HEK293 (cell line): Measurements from ENCODE around the gene SPOCK3.

Experiments
- CTCF ChIA-PET: fragments of 350-600 bp; formaldehyde crosslinking; extraction: SDS; loops from one replicate; lab custom pipeline; 2021; ENCODE audit warnings: antibody characterized with exemption; lab: Yijun Ruan, JAX
- POLR2A ChIA-PET: fragments of 300-600 bp; formaldehyde crosslinking; extraction: SDS; loops from one replicate; lab custom pipeline; 2020; ENCODE audit warnings: antibody characterized with exemption, inconsistent platforms; lab: Yijun Ruan, JAX
- H3K27ac ChIP-seq: fragments of 200-500 bp; sonication (Bioruptor generic); 2 replicates; pipeline ENCODE4 v1.5.1; 2014; ENCODE audit warnings: low read depth, low read length, control low read depth, inconsistent platforms; ENCODE audit errors: extremely low read depth
- H3K36me3 ChIP-seq, 2 experiments: fragments of 200-500 bp in 1 of 2; sonication (Bioruptor generic) in 1 of 2; 1 replicate in 1 of 2; 2 replicates in 1 of 2; pipeline ENCODE4 v1.5.1; 2014 to 2017; ENCODE audit warnings: inconsistent platforms in 2 of 2, low read length in 2 of 2; ENCODE audit not compliant: control insufficient read depth in 2 of 2, insufficient read depth in 1 of 2
- H3K4me1 ChIP-seq: fragments of 200-500 bp; sonication (Bioruptor generic); 2 replicates; pipeline ENCODE4 v1.5.1; 2014; ENCODE audit warnings: mild to moderate bottlenecking, low read length, inconsistent platforms; ENCODE audit not compliant: control insufficient read depth, insufficient read depth
- H3K4me3 ChIP-seq: 2 replicates; pipeline ENCODE4 v1.5.1; 2011; ENCODE audit warnings: low read depth, mild to moderate bottlenecking, control low read depth, low read length, moderate library complexity
- H3K9me3 ChIP-seq: fragments of 200-500 bp; sonication (Bioruptor generic); 2 replicates; pipeline ENCODE4 v1.5.1; 2014; ENCODE audit warnings: low read depth, low read length, inconsistent platforms; ENCODE audit not compliant: control insufficient read depth, insufficient read depth
- FEZF1 ChIP-seq: fragments of 450-650 bp; formaldehyde crosslinking; IDR thresholded peaks from 2 replicates; pipeline ENCODE4 v1.5.1; 2016; ENCODE audit warnings: missing biosample characterization, missing genetic modification characterization
- KLF7 ChIP-seq: fragments of 450-650 bp; formaldehyde crosslinking; IDR thresholded peaks from 2 replicates; pipeline ENCODE4 v1.5.1; 2016; ENCODE audit warnings: missing biosample characterization, missing genetic modification characterization, borderline replicate concordance
- SALL2 ChIP-seq: fragments of 450-650 bp; formaldehyde crosslinking; IDR thresholded peaks from 2 replicates; pipeline ENCODE4 v1.5.0; 2017; ENCODE audit warnings: missing biosample characterization, mild to moderate bottlenecking, missing genetic modification characterization, borderline replicate concordance
- ZBTB11 ChIP-seq: fragments of 450-650 bp; formaldehyde crosslinking; conservative IDR thresholded peaks from 2 replicates; pipeline ENCODE4 v1.5.1; 2016; ENCODE audit warnings: low read depth, missing biosample characterization, missing genetic modification characterization
- ZBTB49 ChIP-seq: fragments of 450-650 bp; formaldehyde crosslinking; IDR thresholded peaks from 2 replicates; pipeline ENCODE4 v1.5.1; 2016; ENCODE audit warnings: missing biosample characterization, missing genetic modification characterization, low read depth
- ZIC2 ChIP-seq: fragments of 450-650 bp; formaldehyde crosslinking; IDR thresholded peaks from 2 replicates; pipeline ENCODE4 v1.5.1; 2016; ENCODE audit warnings: missing biosample characterization, missing genetic modification characterization
- ZNF169 ChIP-seq: fragments of 450-650 bp; formaldehyde crosslinking; IDR thresholded peaks from 2 replicates; pipeline ENCODE4 v1.5.1; 2016; ENCODE audit warnings: missing biosample characterization, missing genetic modification characterization
- ZNF18 ChIP-seq: fragments of 450-650 bp; formaldehyde crosslinking; IDR thresholded peaks from 2 replicates; pipeline ENCODE4 v1.5.1; 2016; ENCODE audit warnings: missing biosample characterization, missing genetic modification characterization
- ZNF184 ChIP-seq: fragments of 450-650 bp; IDR thresholded peaks from 2 replicates; pipeline ENCODE4 v1.5.1; 2018; ENCODE audit warnings: missing biosample characterization, mild to moderate bottlenecking, missing genetic modification characterization
- ZNF19 ChIP-seq: fragments of 450-650 bp; formaldehyde crosslinking; IDR thresholded peaks from 2 replicates; pipeline ENCODE4; 2016; ENCODE audit warnings: missing biosample characterization, missing genetic modification characterization, low read depth
- ZNF214 ChIP-seq: fragments of 450-650 bp; formaldehyde crosslinking; IDR thresholded peaks from 2 replicates; pipeline ENCODE4 v1.5.1; 2017; ENCODE audit warnings: missing biosample characterization, mild to moderate bottlenecking, missing genetic modification characterization, borderline replicate concordance
- ZNF350 ChIP-seq: fragments of 450-650 bp; formaldehyde crosslinking; IDR thresholded peaks from 2 replicates; pipeline ENCODE4 v1.5.0; 2017; ENCODE audit warnings: missing biosample characterization, mild to moderate bottlenecking, missing genetic modification characterization
- ZNF561 ChIP-seq: fragments of 450-650 bp; IDR thresholded peaks from 2 replicates; pipeline ENCODE4 v1.5.1; 2018; ENCODE audit warnings: missing biosample characterization, missing genetic modification characterization, borderline replicate concordance
- ZNF580 ChIP-seq: fragments of 450-650 bp; formaldehyde crosslinking; IDR thresholded peaks from 2 replicates; pipeline ENCODE4 v1.5.1; 2016; ENCODE audit warnings: missing biosample characterization, missing genetic modification characterization
- ZNF664 ChIP-seq: fragments of 450-650 bp; formaldehyde crosslinking; IDR thresholded peaks from 2 replicates; pipeline ENCODE4 v1.5.1; 2016; ENCODE audit warnings: missing biosample characterization, missing genetic modification characterization
- ZNF747 ChIP-seq: fragments of 450-650 bp; formaldehyde crosslinking; IDR thresholded peaks from 2 replicates; pipeline ENCODE4 v1.5.1; 2016; ENCODE audit warnings: missing biosample characterization, missing genetic modification characterization
- ZNF76 ChIP-seq: fragments of 450-650 bp; formaldehyde crosslinking; IDR thresholded peaks from 2 replicates; pipeline ENCODE4; 2016; ENCODE audit warnings: low read depth, missing biosample characterization, missing genetic modification characterization, borderline replicate concordance
- ZSCAN18 ChIP-seq: fragments of 450-650 bp; formaldehyde crosslinking; IDR thresholded peaks from 2 replicates; pipeline ENCODE4 v1.5.1; 2016; ENCODE audit warnings: missing biosample characterization, missing genetic modification characterization

The SPOCK3 gene

GRCh38 chr4:166808380-166808779 is 425.9 kb downstream of the SPOCK3 start:
- ChIA-PET POLR2A (no interaction called here), CTCF (no interaction called here)
- H3K27ac ChIP-seq: no peak overlapping the region
- TF ChIP-seq ZBTB49 (tag by site-specific recombination): no peak
- no peaks in the 10 kb centered on the region for H3K36me3 ChIP-seq
- no peaks in the 10 kb centered on the region for H3K4me1 ChIP-seq
- no peak overlapping the region for H3K4me3 ChIP-seq
- no peaks in the 10 kb centered on the region for H3K9me3 ChIP-seq

GRCh38 chr4:166802346-166802745 is 431.9 kb downstream of the SPOCK3 start:
- POLR2A ChIA-PET: no interaction called here
- Histone ChIP-seq H3K4me1 (no peaks in the 10 kb centered on the region), H3K4me3 (no peak overlapping the region)
- TF ChIP-seq ZNF169: no peak
- no peak for TF ChIP-seq ZNF19 (tag by site-specific recombination)
- TF ChIP-seq KLF7 (tag by site-specific recombination): no peak
- no peak for TF ChIP-seq ZNF561
- no peak for TF ChIP-seq ZNF747
- no peak for TF ChIP-seq ZNF664 (tag by site-specific recombination)
- no peak for TF ChIP-seq ZNF350 (tag by site-specific recombination)
- TF ChIP-seq SALL2 (tag by site-specific recombination): no peak
- TF ChIP-seq ZNF76 (tag by site-specific recombination): no peak
- TF ChIP-seq ZBTB11: no peak
- TF ChIP-seq ZNF214: no peak
- TF ChIP-seq ZSCAN18: no peak
- no peak for TF ChIP-seq FEZF1
- no peak for TF ChIP-seq ZNF184 (tag by site-specific recombination)
- no peak for TF ChIP-seq ZNF18 (tag by site-specific recombination)
- no peak for TF ChIP-seq ZIC2 (tag by site-specific recombination)
- no peak for TF ChIP-seq ZNF580 (tag by site-specific recombination)
- TF ChIP-seq, all 188 proteins: peak for 0
- CTCF ChIA-PET: no interaction called here
- no peaks in the 10 kb centered on the region for H3K36me3 ChIP-seq
- no peaks in the 10 kb centered on the region for H3K9me3 ChIP-seq
- no peak overlapping the region for H3K27ac ChIP-seq
